Natural killer cell (primary cell): ENCODE data around the gene TTC8. TPM values are rescaled to one million over a fixed set of nuclear protein-coding genes. Genes with fewer than 3 reads are reported as not detected.
A peak's percentile ranks its signal among the peaks of the same experiment; 100 is the strongest.

ENCODE experiments used
- ATAC-seq, 3 donors: fragments of 150-1000 bp in 2 of 3; fragments of 200-7000 bp in 1 of 3; cut with Tn5 transposase; 1 replicate in 1 of 3; 2 replicates in 2 of 3; pipeline ENCODE4 v1.10.0; 2021; ENCODE audit warnings: mild to moderate bottlenecking in 2 of 3, moderate library complexity in 2 of 3
- DNase-seq, 2 donors: peaks; one replicate each; pipeline versions ENCODE4 v3.0.0 to v3.0.0-alpha.2; 2013 to 2021; ENCODE audit warnings: mixed read lengths in 1 of 2
- H3K27ac ChIP-seq: one replicate; pipeline ENCODE4 v1.5.1; 2013; ENCODE audit warnings: mild to moderate bottlenecking, low read length
- H3K27me3 ChIP-seq: one replicate; pipeline ENCODE4 v1.6.1; 2013; ENCODE audit warnings: low read length; ENCODE audit not compliant: control insufficient read depth, insufficient read depth
- H3K36me3 ChIP-seq: one replicate; pipeline ENCODE4 v1.6.1; 2013; ENCODE audit warnings: low read length; ENCODE audit not compliant: control insufficient read depth, insufficient read depth
- H3K4me1 ChIP-seq: one replicate; pipeline ENCODE4 v1.6.1; 2013; ENCODE audit warnings: low read length; ENCODE audit not compliant: control insufficient read depth, insufficient read depth
- H3K4me3 ChIP-seq: one replicate; pipeline ENCODE4 v1.5.1; 2013; ENCODE audit warnings: low read length
- H3K9me3 ChIP-seq: one replicate; pipeline ENCODE4 v1.6.1; 2013; ENCODE audit warnings: low read length; ENCODE audit not compliant: control insufficient read depth, insufficient read depth
- H3K27ac Mint-ChIP-seq, 2 donors: one replicate each; pipeline ENCODE4 v1.8.0; 2022; ENCODE audit warnings: mild to moderate bottlenecking in 2 of 2, mixed read lengths in 2 of 2, moderate library complexity in 1 of 2
- H3K27me3 Mint-ChIP-seq, 2 donors: one replicate each; pipeline ENCODE4 v1.8.0; 2022; ENCODE audit warnings: low read depth in 2 of 2, mixed read lengths in 2 of 2
- H3K36me3 Mint-ChIP-seq: one replicate; pipeline ENCODE4 v1.8.0; 2022; ENCODE audit warnings: mixed read lengths
- H3K4me1 Mint-ChIP-seq, 2 donors: one replicate each; pipeline ENCODE4 v1.8.0; 2022; ENCODE audit warnings: mixed read lengths in 2 of 2
- H3K4me3 Mint-ChIP-seq: one replicate; pipeline ENCODE4 v1.8.0; 2022; ENCODE audit warnings: mild to moderate bottlenecking, moderate library complexity, mixed read lengths
- H3K9me3 Mint-ChIP-seq, 2 donors: one replicate each; pipeline ENCODE4 v1.8.0; 2022; ENCODE audit warnings: mixed read lengths in 2 of 2
- CTCF ChIP-seq: fragments of 200-600 bp; IDR thresholded peaks from one replicate; pipeline ENCODE4 v1.8.0; 2022; ENCODE audit warnings: antibody characterized with exemption
- WGBS: methylation state at CpG from one replicate; pipeline ENCODE4 v1.1.7; 2013; ENCODE audit warnings: missing lambda C conversion rate; ENCODE audit not compliant: insufficient coverage; 5-methylcytosine and 5-hydroxymethylcytosine counted together
- intact Hi-C: fragments of 100-400 bp; cut with micrococcal nuclease; formaldehyde crosslinking; loops from one replicate; pipeline ENCODE4 v1.14.2; 2022
- total RNA-seq, 4 donors: library from RNA; stranded (reverse); fragments of 120-200 nt in 1 of 4; gene quantifications; one replicate each; pipeline versions ENCODE4 v1.2.3 to v1.2.4, GENCODE V29; 2013 to 2022

TTC8 gene
- total RNA-seq, 3 donors from 2014 or later (not counting 1 experiment from before 2014, with no cell fraction given), result 1.3 to 2.4 (median 1.9) TPM

- Mint-ChIP-seq H3K4me1 (peaks cover 0 to 13% of the 10 kb centered on the region in 2 donors), H3K4me3 (peak overlapping the region; percentile 87), H3K9me3 (no peaks in the 10 kb centered on the region), H3K27me3 (peaks cover 6 to 34% of the 10 kb centered on the region in 2 donors), H3K36me3 (no peaks in the 10 kb centered on the region), H3K27ac (no peak overlapping the region)
- no peaks in the 10 kb centered on the region for H3K36me3 ChIP-seq
- H3K27ac ChIP-seq, result no peak overlapping the region
- H3K4me3 ChIP-seq, result no peak overlapping the region
- intact Hi-C loops, result no loop called here
- no peaks in the 10 kb centered on the region for H3K9me3 ChIP-seq
- peaks cover 8% of the 10 kb centered on the region for H3K4me1 ChIP-seq
- no peak for TF ChIP-seq CTCF
- H3K27me3 ChIP-seq, result no peaks in the 10 kb centered on the region
- ATAC-seq, result no peak
- 98% methylated on average over 8 of the region's 9 CpGs for WGBS
- peak in 1 of 2 donors; percentile 4 for DNase-seq
Measured at GRCh38 chr14:88825503-88825902, 1.1 kb downstream of the TTC8 start.

- Histone ChIP-seq H3K27ac (no peak overlapping the region), H3K27me3 (no peaks in the 10 kb centered on the region), H3K4me3 (no peak overlapping the region), H3K9me3 (no peaks in the 10 kb centered on the region), H3K36me3 (no peaks in the 10 kb centered on the region), H3K4me1 (peaks cover 5% of the 10 kb centered on the region)
- peaks cover 0 to 8% of the 10 kb centered on the region in 2 donors for H3K4me1 Mint-ChIP-seq
- no peak for DNase-seq
- TF ChIP-seq CTCF, result no peak
- 21% methylated on average over 3 of the region's 3 CpGs for WGBS
- no peak overlapping the region for H3K27ac Mint-ChIP-seq
- peaks cover 5 to 25% of the 10 kb centered on the region in 2 donors for H3K27me3 Mint-ChIP-seq
- H3K9me3 Mint-ChIP-seq, result no peaks in the 10 kb centered on the region
- no peaks in the 10 kb centered on the region for H3K36me3 Mint-ChIP-seq
- intact Hi-C loops, result no loop called here
- no peak for ATAC-seq
- H3K4me3 Mint-ChIP-seq, result no peak overlapping the region
Measured at GRCh38 chr14:88829188-88829587, 4.7 kb downstream of the TTC8 start.

GRCh38 chr14:88829685-88830302, 5.3 kb downstream of the TTC8 start:
- Histone ChIP-seq H3K9me3 (no peaks in the 10 kb centered on the region), H3K4me3 (no peak overlapping the region), H3K36me3 (no peaks in the 10 kb centered on the region), H3K4me1 (peaks cover 2% of the 10 kb centered on the region), H3K27ac (no peak overlapping the region), H3K27me3 (no peaks in the 10 kb centered on the region)
- no peak for TF ChIP-seq CTCF
- peaks cover 0 to 6% of the 10 kb centered on the region in 2 donors for H3K4me1 Mint-ChIP-seq
- H3K27me3 Mint-ChIP-seq, result peaks cover 6 to 25% of the 10 kb centered on the region in 2 donors
- H3K9me3 Mint-ChIP-seq, result no peaks in the 10 kb centered on the region
- intact Hi-C loops, result no loop called here
- 71% methylated on average over 4 of the region's 4 CpGs for WGBS
- no peaks in the 10 kb centered on the region for H3K36me3 Mint-ChIP-seq
- H3K27ac Mint-ChIP-seq, result no peak overlapping the region
- no peak for ATAC-seq
- H3K4me3 Mint-ChIP-seq, result no peak overlapping the region
- no peak for DNase-seq

- DNase-seq, result no peak
- no peak for ATAC-seq
- Mint-ChIP-seq H3K9me3 (no peaks in the 10 kb centered on the region), H3K27ac (no peak overlapping the region), H3K4me3 (no peak overlapping the region), H3K4me1 (no peaks in the 10 kb centered on the region), H3K27me3 (peaks cover 6 to 25% of the 10 kb centered on the region in 2 donors), H3K36me3 (no peaks in the 10 kb centered on the region)
- Histone ChIP-seq H3K27ac (no peak overlapping the region), H3K27me3 (no peaks in the 10 kb centered on the region), H3K4me3 (no peak overlapping the region), H3K9me3 (no peaks in the 10 kb centered on the region), H3K36me3 (no peaks in the 10 kb centered on the region), H3K4me1 (no peaks in the 10 kb centered on the region)
- intact Hi-C loops, result no loop called here
- no peak for TF ChIP-seq CTCF
Measured at GRCh38 chr14:88831284-88831683, 6.8 kb downstream of the TTC8 start.
